Testis (tissue), 2 donors: Measurements from ENCODE around the gene GPC6.

Experiments used
- POLR2A ChIP-seq: fragments of 450-650 bp; IDR thresholded peaks from one replicate; pipeline ENCODE4 v1.6.1; 2017; ENCODE audit warnings: antibody characterized with exemption, mild to moderate bottlenecking, moderate library complexity
- TF ChIP-seq, protein P1 (sequence below), 3 experiments: fragments of 450-650 bp in 2 of 3; fragments of 200-600 bp in 1 of 3; sonication (generic) in 1 of 3; IDR thresholded peaks; one replicate each; pipeline ENCODE4 v1.5.1; 2016 to 2019; ENCODE audit warnings: antibody characterized with exemption in 3 of 3, mild to moderate bottlenecking in 2 of 3, moderate library complexity in 1 of 3

- TF ChIP-seq, protein P1, sequence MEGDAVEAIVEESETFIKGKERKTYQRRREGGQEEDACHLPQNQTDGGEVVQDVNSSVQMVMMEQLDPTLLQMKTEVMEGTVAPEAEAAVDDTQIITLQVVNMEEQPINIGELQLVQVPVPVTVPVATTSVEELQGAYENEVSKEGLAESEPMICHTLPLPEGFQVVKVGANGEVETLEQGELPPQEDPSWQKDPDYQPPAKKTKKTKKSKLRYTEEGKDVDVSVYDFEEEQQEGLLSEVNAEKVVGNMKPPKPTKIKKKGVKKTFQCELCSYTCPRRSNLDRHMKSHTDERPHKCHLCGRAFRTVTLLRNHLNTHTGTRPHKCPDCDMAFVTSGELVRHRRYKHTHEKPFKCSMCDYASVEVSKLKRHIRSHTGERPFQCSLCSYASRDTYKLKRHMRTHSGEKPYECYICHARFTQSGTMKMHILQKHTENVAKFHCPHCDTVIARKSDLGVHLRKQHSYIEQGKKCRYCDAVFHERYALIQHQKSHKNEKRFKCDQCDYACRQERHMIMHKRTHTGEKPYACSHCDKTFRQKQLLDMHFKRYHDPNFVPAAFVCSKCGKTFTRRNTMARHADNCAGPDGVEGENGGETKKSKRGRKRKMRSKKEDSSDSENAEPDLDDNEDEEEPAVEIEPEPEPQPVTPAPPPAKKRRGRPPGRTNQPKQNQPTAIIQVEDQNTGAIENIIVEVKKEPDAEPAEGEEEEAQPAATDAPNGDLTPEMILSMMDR (IDR thresholded peaks at IDR 0.05) = no peak
- TF ChIP-seq POLR2A = no peak
These were observed 57.5 kb downstream of the GPC6 start for GRCh38 chr13:93284064-93284463.
